GM21360 (cell line): ENCODE results near the gene ASF1A.
A peak's percentile ranks its signal among the peaks of the same experiment; 100 is the strongest.

Experiments used
- ATAC-seq: cut with Tn5 transposase; IDR thresholded peaks from one replicate; pipeline ENCODE4 v1.9.1; 2021; ENCODE audit warnings: mild to moderate bottlenecking, moderate library complexity; ENCODE audit not compliant: unreplicated experiment

ASF1A gene

DNA sequence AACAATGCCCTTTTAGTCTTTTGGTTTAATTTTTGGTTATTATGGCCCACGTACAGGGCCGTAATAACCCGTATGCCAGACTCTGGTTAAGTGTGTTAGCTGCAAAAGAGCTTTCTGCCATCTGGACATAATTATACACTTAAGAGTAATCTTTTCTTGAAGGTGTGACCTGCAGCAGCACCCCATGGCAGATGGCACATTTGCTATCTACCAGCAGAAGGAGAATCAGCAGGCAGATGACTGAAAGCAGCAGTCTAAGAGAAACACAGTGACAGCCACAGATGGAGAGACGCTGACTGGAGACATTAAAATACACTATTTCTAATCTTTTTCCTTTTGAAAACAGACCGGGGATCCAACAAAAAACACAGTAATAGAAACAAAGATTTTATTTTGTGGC lies 18.7 kb downstream of the ASF1A start:
- no peak for ATAC-seq

DNA sequence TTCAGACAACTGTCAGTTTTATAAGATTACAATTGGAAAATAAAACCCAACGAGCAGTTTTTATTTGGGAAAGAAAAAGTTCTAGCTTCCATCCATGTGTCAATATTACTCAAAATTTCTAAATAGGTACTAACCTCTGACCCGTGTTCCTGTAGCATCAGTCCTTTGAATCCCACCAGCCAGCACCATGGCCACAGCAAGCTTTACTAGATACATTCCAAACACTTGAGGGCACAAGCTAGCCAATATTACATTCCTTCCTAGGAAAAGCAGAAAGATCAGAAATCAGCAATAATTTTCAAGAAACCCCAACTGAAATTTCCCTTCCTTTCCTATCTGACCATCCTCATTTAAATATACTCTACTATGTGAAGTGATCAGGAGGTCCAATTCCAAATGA lies 19.2 kb downstream of the ASF1A start:
- ATAC-seq = no peak

DNA sequence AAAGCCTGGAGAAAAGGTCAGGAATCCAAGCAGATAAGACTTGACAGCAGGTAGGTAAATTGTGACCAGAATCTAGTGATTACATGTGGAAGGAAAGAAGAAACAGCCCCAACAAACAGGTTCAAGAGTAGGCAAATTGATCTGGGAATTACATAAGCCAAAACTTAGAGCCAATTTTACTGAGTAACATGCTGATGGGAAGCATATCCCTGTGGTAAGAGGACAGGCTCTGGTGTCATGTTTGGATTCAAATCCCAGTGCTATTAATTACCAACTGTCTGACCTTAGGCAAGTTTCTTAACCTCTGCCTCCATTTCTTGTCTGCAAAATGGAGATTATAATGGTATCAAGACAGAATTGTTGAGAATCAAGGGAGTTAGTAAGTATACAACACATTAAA lies 20.6 kb downstream of the ASF1A start:
- ATAC-seq = no peak

DNA sequence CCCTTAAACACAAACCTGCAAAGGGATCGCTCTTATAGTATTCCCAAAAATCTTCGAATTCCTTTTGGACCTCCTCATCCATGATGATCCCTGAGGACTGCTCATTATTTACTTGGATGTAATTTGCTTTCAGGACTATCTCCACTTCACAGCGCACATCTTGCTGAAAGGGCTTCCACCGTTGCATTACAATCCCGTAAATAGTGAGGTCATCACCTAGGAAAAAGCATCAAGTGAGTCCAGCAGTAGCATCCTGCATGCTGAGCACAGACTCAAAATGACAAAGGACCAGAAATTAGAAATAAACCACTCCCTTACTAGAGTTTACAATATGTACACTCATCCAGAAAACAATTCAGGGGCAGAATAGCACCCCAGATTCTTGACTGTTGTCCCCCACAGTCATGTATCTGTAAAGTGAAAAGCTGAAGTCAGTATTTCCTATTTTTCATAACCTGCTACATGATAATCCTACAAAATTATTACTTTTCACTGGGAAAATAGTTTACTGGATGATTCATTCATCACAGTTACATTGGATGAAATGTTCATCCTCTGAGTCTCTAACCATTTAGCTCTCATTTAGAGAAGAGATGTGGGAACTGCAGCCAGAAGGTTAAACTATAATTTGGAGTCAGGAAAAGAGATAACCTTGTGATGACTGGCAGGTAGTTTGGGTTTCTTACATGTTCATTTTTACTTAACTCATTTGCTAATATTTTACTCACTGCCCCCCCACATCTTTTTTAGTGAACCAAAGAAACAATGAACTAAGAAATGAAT lies 23.8 kb downstream of the ASF1A start:
- no peak for ATAC-seq

DNA sequence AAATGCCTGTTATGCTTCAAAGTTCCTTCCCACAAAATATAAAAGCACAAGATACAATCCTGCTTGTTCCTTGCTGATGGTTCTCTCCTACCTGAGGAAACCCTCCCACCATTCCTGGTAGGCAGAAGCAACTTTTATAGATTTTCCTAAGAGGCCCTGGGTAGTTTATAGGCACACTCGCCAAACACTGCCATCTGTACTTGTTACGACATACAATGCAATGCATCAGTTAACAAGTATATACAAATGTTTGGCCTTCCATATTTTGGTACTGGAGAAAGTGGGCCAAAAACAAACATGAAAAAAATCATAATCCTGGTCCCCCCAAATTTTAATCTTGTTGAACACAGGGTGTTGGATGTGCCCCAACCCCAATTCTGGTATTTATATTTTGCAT lies 24.4 kb downstream of the ASF1A start:
- no peak for ATAC-seq

DNA sequence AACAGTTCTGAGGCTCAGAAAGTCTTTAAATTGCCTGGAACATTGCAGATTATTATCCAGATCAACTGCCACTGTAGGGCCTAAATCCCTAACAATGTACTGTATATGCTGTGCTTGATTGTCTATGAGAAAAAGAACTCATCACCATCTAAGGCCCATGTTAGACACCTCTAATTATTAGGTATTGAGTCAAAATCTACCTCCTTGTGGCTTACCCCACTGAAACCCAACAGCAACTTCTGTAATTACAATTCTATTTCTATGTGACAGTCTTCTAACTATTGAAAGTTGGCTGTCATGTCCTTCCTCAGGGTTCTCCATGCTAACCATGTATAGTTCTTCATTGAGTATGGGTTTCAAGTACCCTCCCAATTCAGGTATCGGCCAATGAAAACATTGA lies 27.1 kb downstream of the ASF1A start:
- ATAC-seq = no peak

DNA sequence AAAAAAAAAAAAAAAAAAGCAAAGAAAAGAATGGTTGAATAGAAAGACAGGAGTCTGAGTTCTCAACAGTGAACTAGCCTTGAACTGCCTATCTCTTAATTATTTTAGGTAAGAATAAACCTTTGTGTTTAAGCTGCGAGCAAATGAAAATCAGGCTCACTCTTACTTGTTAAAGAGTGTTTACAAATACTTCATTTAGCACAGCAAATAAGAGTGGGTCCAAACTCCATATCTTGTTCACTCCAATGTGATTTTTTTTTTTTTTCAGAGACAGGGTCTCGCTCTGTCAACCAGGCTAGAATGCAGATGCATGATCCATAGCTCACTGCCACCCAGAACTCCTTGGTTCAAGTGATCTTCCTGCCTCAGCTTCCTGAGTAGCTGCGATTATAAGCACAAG lies 29.1 kb downstream of the ASF1A start:
- no peak for ATAC-seq

DNA sequence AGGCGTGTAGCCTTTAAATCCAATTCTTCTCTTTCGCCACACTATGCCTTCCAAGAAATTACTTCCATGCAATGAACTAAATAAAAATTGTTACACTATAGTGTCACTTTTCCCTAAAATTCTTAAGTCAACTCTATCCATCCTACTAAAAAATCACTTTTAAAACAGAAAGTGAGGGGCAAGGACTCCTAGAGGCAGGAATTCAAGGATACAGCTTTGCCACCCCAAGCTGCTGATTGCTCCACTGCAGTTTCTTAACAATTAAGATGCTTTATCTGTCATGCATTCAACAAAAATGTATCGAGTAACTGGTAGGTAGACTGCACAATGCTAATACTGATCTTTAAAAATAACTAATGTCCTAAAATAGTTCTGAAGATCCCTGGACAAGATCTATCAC lies 36.7 kb downstream of the ASF1A start:
- ATAC-seq = no peak

DNA sequence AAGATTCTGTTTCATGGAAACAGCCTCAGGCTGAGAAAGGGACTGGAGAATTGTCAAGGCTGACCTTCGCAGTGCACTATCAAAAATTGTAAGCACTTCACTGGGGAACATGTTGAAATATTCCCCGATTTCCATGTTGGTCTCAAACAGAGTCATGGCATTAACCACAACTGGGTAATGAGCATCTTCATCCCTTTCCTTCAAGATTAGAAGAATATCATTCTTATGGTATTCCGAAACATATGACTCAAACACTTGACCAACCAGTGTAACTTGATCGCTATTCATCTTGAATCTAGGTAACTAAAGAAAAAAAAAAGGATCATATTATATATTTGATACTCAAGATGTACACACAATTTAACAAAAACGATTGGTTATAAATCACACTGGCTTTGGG lies 37.5 kb downstream of the ASF1A start:
- ATAC-seq = no peak

DNA sequence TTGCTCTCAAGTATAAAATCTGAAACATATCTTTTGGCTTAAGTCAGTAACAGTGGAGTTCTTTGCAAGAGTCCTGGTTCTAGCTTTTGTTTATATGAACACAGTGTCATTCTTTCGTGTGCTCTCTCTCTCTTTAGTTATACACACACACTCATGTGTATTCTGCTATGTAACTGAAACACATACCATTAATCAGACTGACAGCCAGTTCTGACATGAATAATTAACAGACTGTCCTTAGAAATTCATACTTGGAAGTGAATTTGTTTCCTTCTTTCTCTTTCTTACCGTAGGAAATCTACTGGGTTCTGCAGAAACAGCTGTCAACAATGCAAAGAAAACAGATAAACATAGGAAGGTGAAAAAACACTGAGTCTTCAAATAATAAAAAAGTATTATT lies 38.5 kb downstream of the ASF1A start:
- ATAC-seq = no peak

DNA sequence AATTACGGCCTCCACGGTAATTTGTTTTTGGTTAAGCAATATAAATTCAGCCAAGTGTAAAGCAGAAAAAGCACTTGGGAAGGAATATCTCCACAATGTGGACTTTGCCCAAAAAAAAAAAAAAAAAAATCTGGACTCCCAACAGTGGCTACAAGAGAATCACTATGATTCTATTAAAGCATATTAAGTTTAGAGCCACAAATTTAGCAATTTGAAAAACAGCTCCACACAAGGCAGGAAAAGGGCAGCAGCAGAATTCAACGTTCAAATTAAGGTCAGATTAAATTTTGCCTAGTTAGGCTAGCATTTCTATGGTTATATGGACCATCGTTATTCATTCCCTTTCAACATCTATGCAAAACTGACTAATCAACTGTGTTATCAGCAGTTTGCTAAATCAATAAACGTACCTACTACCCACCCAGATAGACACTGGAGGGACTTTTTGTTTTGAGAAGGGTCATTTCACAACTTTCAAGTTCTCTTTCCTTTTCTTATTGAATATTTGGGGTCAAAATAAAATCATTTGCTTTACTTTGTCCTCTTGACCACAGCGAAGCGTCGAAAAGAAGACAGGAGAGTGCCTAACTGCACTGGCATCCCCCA lies 40.0 kb downstream of the ASF1A start:
- ATAC-seq = no peak

DNA sequence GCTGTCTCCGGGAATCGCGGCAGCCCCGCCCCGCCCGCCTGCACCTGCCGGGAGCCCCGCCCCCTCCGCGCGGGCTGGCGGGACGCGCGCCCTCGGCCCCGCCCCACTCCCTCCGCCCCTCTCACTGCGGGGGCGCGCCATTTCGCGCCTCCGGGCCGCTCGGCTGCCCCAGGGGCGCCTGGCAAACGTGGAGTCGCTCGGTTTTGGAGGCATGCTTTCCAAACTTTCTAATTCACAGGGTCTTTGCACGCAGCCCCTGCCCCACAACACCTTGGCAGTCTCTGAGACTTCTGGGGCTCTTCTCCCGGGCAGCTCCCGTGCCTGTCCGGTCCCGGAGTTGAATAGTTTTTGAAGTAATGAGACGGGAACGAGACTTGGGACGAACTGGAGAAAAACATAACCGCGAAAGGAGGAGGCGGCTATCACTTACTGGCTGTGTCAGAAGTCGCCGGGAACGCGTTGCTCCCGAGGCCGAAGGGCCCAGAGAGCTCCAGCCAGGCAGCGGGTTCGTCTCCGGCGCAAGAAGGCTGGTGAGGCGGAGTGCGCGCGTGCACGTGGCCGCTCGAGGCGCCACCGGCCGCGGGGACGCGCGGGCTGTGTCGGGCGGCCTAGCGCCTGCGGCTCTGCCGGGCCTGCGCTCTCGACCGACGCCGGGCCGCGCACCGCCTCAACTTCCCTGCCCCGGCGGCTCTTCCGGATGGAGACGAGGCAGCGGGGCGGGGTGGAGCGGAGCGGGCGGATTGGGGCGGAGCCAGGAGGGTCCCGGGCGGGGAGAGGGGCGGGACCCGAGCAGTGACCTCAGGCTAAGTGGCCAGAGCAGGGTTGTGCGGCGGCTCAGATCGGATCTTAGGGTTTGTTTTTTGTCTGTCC lies 40.7 kb downstream of the ASF1A start, which contains the start of gene MCM9:
Gene MCM9, minus strand, starts transcription at position 699 of the 870 bp plus-strand sequence. CDS start 3,436 bp downstream, outside the sequence.
- peak; percentile 95 for ATAC-seq

DNA sequence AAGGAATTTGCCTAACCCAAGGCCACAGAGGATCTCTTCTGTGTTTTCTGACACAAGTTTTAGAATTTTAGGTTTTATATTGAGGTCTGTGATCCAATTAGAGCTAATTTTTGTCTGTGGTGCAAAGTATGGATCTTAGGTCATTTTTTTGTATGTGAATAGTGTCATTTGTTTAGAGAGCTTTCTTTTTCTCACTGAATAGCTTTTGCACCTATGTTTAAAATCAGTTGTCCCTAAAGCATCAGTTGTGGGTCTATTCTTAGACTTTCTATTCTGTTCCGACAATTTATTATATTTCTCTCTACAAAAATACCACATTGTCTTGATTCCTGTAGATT lies 41.3 kb downstream of the ASF1A start:
- peak; percentile 4 for ATAC-seq

DNA sequence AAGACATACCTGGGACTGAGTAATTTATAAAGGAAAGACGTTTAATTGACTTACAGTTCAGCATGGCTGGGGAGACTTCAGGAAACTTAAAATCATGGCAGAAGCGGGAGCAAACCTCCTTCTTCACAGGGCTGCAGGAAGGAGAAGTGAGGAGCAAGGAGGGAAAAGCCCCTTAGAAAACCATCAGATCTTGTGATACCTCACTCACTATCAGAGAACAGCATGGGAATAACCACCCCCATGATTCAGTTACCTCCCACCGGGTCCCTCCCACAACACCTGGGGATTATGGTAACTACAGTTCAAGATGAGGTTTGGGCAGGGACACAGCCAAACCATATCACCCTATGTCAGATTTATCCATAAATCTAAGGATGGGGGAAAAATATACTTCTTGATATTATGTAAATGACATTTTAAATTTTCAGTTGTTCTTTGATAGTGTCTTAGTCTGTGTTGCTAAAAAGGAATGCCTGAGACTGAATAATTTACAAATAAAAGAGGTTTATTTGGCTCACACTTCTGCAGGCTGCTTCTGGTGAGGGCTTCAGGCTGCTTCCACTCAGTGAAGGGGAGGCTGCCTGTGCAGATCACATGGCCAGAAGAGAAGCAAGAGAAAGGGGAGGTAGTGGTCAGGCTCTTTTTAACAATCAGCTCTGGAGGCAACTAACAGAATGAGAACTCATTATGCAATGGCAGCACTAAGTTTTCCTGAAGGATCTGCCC lies 42.2 kb downstream of the ASF1A start:
- no peak for ATAC-seq

DNA sequence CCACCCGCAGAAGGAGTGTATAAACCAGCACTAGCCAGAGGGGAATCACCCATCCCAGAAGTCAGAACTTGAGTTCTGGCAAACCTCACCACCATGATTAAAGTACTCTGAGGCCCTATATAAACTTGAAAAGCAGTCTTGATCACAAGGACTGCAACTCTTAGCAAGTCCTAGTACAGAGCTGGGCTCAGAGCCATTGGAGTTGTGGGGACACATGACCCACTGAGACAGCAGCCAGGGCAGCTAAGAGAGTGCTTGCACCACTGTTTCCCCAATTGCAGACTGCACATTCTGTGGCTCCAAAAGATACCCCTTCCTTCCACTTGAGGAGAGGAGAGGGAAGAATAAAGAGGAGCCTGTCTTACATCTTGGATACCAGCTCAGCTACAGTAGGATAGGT lies 45.7 kb downstream of the ASF1A start:
- ATAC-seq = no peak

DNA sequence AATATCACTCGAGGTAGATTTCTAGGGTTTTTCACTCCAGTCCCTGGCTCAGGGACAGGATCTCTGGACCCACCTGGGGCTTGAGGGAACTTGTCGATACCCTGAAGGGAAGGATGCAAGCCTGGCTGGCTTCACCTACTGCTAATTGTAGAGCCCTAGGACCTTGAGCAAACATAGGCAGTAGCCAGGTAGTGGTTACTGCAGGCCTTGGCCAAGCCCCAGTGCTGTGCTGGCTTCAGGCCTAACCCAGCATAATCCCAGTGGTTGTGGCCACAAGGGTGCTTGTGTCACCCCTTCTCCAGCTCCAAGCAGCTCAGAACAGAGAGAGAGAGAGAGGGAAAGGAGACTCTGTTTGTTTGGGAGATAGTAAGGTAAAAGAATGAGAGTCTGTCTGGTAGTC lies 46.8 kb downstream of the ASF1A start:
- ATAC-seq = no peak

DNA sequence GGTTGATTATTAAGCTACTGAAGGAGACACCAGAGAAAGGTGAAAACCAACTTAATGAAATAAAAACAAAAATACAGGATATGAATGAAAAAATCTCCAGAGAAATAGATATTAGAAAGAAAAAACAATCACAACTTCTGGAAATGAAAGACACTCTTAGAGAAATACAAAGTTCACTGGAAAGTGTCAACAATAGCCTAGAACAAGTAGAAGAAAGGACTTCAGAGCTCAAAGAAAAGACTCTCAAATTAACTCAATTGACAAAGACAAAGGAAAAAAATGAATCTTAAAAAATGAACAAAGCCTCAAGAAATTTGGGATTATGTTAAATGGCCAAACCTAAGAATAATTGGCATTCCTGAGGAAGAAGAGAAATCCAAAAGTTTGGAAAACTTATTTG lies 51.3 kb downstream of the ASF1A start:
- no peak for ATAC-seq

DNA sequence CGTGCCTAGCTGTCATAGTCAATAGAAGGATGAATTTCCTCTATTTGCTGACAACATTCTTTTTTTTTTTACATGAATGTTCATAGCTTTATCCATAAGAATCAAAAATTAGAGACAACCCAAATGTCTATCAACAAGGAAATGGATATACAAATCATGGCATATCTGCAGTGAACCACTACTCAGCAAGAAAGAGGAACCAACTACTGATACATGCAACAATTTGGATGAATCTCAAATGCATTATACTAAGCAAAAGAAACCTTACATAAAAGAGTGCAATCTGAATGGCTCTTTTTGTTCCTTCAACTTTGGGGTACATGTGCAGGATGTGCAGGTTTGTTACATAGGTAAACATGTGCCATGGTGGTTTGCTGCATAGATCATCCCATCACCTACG lies 58.7 kb downstream of the ASF1A start:
- no peak for ATAC-seq

DNA sequence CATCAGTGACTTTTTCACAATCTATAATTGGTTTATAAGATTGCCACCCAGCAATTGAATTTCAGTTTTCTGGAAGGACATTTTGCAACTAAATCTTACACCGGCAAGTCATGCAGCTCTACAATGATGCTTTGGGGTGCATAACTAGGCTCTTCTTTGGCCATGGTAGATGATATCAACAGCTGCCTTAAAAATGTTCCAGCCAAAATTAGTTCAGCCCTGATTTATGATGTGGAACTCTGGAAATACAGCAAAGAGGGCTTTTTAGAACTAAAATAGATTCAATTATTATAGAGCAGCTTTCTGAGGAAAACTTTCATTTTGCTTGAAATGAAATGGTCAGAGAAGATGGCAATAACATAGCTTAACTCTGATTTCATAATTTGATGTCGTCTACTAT lies 59.4 kb downstream of the ASF1A start:
- no peak for ATAC-seq
